ENCODE data around the gene PCED1B.

GRCh38 chr12:47147739-47148138, 68.3 kb downstream of the PCED1B start:
- TF ChIP-seq CTCF (IDR thresholded peaks at IDR 0.05): no peak
- TF ChIP-seq POLR2AphosphoS5 (IDR thresholded peaks at IDR 0.05): no peak
- no peak for TF ChIP-seq POLR2A (IDR thresholded peaks at IDR 0.05)

Data from upper lobe of left lung (tissue), 4 donors.